Muscle of leg (tissue), 11 donors: Measurements from ENCODE around the gene SPOCK1. TPM values are rescaled to one million over a fixed set of nuclear protein-coding genes. Genes with fewer than 3 reads are reported as not detected.
"Not testable (repeated sequence)": the region's sequence is repeated elsewhere in the genome, so short reads cannot be mapped to it uniquely, and the experiment has no call there.

ENCODE experiments used
- DNase-seq: peaks from one replicate; pipeline ENCODE4 v3.0.0; 2013
- H3K27ac ChIP-seq: one replicate; pipeline ENCODE4 v1.5.1; 2013; ENCODE audit warnings: mild to moderate bottlenecking, low read length, control low read depth
- H3K27me3 ChIP-seq: one replicate; pipeline ENCODE4 v1.6.1; 2013; ENCODE audit warnings: low read length; ENCODE audit not compliant: control insufficient read depth, insufficient read depth
- H3K36me3 ChIP-seq: one replicate; pipeline ENCODE4 v1.6.1; 2013; ENCODE audit warnings: low read length; ENCODE audit not compliant: control insufficient read depth, insufficient read depth
- H3K4me1 ChIP-seq: one replicate; pipeline ENCODE4 v1.6.1; 2013; ENCODE audit warnings: low read length; ENCODE audit not compliant: control insufficient read depth, insufficient read depth
- H3K4me3 ChIP-seq: one replicate; pipeline ENCODE4 v1.5.1; 2013; ENCODE audit warnings: low read length, control low read depth
- H3K9me3 ChIP-seq: replicated peaks from 2 replicates; pipeline ENCODE4 v1.6.1; 2013; ENCODE audit warnings: low read depth, low read length; ENCODE audit not compliant: control insufficient read depth
- WGBS: methylation state at CpG from one replicate; pipeline ENCODE4 v1.1.5; 2013; ENCODE audit warnings: missing lambda C conversion rate; ENCODE audit not compliant: insufficient coverage; 5-methylcytosine and 5-hydroxymethylcytosine counted together
- polyA plus RNA-seq, 8 donors: library from polyadenylated mRNA; unstranded; fragments of 120-200 nt; gene quantifications; one replicate each; pipeline versions ENCODE4 v1.2.1 to v1.2.3, GENCODE V29; 2013; ENCODE audit warnings: inconsistent platforms in 1 of 8, low replicate concordance in 1 of 8; ENCODE audit not compliant: insufficient read length in 8 of 8, insufficient read depth in 1 of 8
- total RNA-seq: library from RNA; stranded (reverse); fragments of 120-200 nt; gene quantifications from one replicate; pipeline ENCODE4 v1.2.4, GENCODE V29; 2013

The SPOCK1 gene
- total and polyA plus RNA-seq, 9 donors = 2.3 to 14.8 (median 4.6) TPM

DNA sequence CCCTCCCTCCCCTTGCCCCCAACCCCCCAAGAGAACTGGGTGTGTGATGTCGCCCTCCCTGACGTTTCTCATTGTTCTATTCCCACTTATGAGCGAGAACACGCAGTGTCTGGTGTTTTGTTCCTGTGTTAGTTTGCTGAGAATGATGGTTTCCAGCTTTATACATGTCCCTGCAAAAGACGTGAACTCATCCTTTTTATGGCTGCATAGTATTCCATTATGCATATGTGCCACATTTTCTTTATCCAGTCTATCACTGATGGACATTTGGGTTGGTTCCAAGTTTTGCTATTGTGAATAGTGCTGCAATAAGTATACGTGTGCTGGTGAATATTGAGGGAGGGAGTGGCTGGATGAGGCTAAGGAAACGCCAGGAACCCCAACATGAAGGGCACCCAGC is 108.1 kb downstream of the SPOCK1 start:
- not testable (repeated sequence) for H3K27me3 ChIP-seq, H3K9me3 ChIP-seq, H3K27ac ChIP-seq, H3K36me3 ChIP-seq, H3K4me3 ChIP-seq, DNase-seq, H3K4me1 ChIP-seq
- 76% methylated on average over 2 of the region's 7 CpGs for WGBS

DNA sequence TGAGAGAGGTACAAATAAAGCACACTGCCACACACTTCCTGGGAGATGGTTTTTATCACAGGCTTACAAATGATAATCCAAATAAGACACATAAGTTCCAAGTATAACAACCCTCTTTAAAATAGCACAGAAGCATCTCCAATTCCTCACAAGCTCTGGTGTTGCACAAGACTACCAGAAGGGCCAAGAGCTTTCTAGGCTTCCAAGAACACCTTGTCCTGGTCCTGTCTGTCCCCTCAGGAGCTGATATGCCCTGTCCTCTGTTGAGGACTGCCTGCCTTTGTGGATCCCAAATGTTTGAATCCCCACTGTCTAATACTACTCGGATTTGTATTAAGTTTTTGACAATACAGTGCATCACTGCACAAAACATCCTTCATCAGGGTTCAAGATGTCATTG is 110.1 kb downstream of the SPOCK1 start:
- Histone ChIP-seq H3K27me3 (no peaks in the 10 kb centered on the region), H3K36me3 (no peaks in the 10 kb centered on the region), H3K4me1 (no peaks in the 10 kb centered on the region), H3K27ac (no peak overlapping the region), H3K4me3 (no peak overlapping the region), H3K9me3 (no peaks in the 10 kb centered on the region)
- no peak for DNase-seq
- no CpG with 5 or more reads among the region's 1 CpG for WGBS

DNA sequence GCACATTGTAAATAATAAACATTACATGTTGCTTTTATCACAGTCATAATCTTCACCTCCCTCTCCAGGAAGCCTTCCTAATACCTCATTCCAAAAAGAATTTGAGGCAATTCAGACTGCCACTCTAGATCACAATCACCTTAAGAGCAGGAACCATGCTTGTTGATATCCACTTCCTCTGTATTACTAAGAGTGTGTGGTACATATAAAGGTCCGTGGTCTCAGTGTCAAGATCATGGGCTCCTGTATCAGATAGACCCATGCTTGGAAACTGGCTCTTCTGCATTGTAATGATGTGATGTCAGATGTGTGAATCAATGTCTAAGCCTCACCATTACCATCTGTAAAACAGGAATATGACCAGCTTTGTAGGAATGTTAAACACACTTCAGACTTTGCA is 114.1 kb downstream of the SPOCK1 start:
- H3K27me3 ChIP-seq = no peaks in the 10 kb centered on the region
- no peak overlapping the region for H3K27ac ChIP-seq
- WGBS = no CpG with 5 or more reads among the region's 1 CpG
- no peak overlapping the region for H3K4me3 ChIP-seq
- H3K4me1 ChIP-seq = no peaks in the 10 kb centered on the region
- DNase-seq = no peak
- no peaks in the 10 kb centered on the region for H3K36me3 ChIP-seq
- peaks cover 8% of the 10 kb centered on the region for H3K9me3 ChIP-seq

DNA sequence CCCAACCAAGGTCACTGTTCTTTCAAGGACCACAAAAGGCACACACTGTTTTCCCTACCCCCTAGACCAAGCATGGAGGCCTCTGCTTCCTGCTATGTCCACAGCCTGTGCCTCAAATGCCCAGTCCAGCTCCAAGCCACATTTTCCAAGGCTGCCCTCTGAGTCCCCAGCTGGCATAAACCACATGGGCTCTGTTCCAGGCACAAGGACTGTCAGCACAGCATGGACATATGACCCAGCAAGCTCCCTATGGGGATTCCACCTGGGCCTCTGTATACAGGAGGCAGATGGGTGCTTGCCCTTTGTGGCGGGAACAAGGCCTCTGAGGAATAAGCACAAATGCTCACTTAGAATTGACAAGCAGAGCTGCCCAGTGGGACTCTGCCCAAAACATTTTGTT is 115.2 kb downstream of the SPOCK1 start:
- no peak overlapping the region for H3K27ac ChIP-seq
- no CpG with 5 or more reads among the region's 1 CpG for WGBS
- no peak for DNase-seq

DNA sequence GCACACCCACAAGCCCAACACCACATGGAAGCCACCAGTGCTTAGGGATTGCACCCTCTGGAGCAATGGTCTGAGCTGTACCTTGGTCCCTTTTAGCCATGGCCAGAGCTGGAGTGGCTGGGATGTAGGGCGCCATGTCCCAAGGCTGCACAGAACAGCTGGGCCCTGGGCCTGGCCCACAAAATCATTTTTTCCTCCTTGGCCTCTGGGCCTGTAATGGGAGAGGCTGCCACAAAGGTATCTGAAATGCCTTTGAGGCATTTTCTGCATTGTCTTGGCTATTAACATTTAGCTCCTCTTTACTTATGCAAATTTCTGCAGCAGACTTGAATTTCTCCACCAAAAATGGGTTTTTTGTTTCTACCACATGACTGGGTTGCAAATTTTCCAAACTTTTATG is 117.6 kb downstream of the SPOCK1 start:
- H3K9me3 ChIP-seq = peaks cover 8% of the 10 kb centered on the region
- no peaks in the 10 kb centered on the region for H3K27me3 ChIP-seq
- no peak for DNase-seq
- H3K27ac ChIP-seq = no peak overlapping the region
- no peaks in the 10 kb centered on the region for H3K4me1 ChIP-seq
- no peaks in the 10 kb centered on the region for H3K36me3 ChIP-seq
- WGBS = 83% methylated on average over 1 of the region's 1 CpG
- no peak overlapping the region for H3K4me3 ChIP-seq

More for the DNA sequence above, 115.2 kb downstream of the SPOCK1 start:
- Histone ChIP-seq H3K9me3 (peaks cover 8% of the 10 kb centered on the region), H3K27me3 (no peaks in the 10 kb centered on the region), H3K4me1 (no peaks in the 10 kb centered on the region), H3K36me3 (no peaks in the 10 kb centered on the region), H3K4me3 (no peak overlapping the region)

DNA sequence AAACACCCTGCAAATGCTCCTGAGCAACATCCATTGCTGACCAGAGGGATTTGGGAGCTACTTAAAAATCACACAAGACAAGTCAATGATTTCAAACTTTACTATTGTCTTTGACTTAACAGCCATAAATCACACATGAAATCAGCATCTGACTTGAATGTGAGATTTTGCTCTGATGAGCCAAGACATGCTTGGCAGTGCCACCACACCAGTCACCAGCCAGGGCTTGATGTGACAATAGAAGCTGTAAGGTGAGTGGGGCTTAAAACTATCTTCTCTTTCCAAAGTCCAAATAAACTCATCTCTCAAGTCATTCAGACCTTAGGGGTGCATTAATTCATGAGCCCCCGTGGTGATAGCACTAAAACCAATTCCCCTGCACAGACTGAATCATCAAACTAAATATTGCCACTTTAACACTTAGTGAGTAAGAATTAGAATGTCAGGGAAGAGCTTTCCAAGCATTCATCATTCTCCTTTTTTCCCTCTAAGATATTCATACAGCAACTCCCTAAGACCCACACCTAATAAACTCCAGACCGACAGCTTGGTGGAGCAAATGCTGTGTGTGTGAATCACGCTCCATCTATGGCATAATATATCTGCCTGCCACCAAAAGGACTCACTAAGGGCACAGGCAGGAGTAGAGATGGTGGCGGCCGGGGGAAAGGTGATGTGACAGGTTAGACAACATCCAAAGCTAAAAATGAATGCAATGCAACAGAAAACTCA is 119.4 kb downstream of the SPOCK1 start:
- Histone ChIP-seq H3K27ac (no peak overlapping the region), H3K27me3 (no peaks in the 10 kb centered on the region), H3K4me3 (no peak overlapping the region), H3K36me3 (no peaks in the 10 kb centered on the region), H3K9me3 (peaks cover 8% of the 10 kb centered on the region), H3K4me1 (no peaks in the 10 kb centered on the region)
- no peak for DNase-seq
- no CpG with 5 or more reads among the region's 5 CpGs for WGBS

DNA sequence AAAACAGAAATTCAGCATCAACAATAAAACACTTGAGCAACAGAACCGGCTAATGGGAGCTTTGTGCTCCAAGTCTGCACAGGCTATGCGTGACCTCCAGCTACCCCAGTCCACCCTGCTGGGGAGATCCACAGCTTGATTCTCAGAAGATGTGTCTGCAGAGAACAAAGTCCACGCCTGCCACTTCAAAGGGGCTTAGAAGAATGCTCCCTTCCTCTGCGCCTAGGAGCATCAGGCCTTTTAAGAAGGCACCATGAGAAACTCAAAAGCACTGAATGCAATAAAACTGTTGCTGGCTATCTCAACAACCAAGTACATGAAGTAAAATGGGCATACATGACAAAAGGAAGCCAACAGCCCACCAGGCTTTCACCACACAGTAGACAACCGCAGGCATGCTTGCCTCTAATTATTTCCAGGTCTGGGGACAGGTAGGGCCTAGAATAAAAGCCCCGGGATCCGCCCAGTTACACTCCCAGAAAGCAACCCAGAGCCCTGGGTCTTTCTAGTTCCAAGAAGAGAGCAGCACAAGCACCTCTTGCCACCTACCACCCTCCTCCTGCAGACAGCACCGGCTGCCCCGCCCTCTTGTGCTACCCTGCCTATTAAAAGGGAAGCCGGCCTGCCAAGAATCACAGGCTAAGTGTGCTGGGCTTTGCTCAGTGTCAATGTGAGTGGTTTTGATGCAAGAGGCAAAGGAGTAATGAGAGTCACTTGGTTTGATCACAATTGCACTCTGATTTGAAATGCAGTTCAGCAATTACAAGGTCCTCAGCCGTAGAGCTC is 123.2 kb downstream of the SPOCK1 start:
- Histone ChIP-seq H3K4me1 (no peaks in the 10 kb centered on the region), H3K36me3 (no peaks in the 10 kb centered on the region), H3K4me3 (no peak overlapping the region), H3K27me3 (no peaks in the 10 kb centered on the region), H3K9me3 (peaks cover under 1% of the 10 kb centered on the region), H3K27ac (no peak overlapping the region)
- DNase-seq = no peak
- WGBS = 77% methylated on average over 4 of the region's 11 CpGs

DNA sequence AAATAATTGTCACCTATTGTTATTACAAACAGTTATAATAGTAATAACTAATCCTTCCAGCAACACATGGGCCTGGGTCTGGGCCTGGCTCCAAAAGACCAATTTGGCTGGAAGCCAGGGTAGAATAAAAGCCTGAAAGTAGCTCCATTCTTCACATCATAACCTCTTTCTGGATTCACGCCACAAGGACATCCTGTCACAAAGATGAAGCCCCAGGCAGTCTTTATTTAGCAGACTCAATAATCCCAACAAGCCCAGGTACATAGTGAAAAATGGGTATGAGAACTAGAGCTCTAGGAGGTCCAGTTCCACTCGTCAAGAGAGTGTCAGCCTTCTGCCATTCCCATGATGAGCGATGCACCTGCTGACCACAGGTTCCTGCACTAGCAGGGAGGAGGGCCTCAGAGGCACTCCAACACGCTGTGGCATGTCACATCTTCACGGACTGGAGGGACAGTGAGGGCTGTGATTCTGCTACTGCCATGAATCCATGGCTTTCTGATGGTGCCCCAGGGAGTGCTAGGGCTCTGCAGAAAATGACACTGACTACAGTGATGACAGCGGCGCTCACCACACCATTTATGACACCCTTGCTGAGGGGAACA is 124.9 kb downstream of the SPOCK1 start:
- H3K4me1 ChIP-seq = no peaks in the 10 kb centered on the region
- 47% methylated on average over 6 of the region's 7 CpGs for WGBS
- H3K9me3 ChIP-seq = no peaks in the 10 kb centered on the region
- no peaks in the 10 kb centered on the region for H3K36me3 ChIP-seq
- no peak overlapping the region for H3K27ac ChIP-seq
- DNase-seq = peak; percentile 17
- H3K4me3 ChIP-seq = no peak overlapping the region
- H3K27me3 ChIP-seq = peaks cover 2% of the 10 kb centered on the region

DNA sequence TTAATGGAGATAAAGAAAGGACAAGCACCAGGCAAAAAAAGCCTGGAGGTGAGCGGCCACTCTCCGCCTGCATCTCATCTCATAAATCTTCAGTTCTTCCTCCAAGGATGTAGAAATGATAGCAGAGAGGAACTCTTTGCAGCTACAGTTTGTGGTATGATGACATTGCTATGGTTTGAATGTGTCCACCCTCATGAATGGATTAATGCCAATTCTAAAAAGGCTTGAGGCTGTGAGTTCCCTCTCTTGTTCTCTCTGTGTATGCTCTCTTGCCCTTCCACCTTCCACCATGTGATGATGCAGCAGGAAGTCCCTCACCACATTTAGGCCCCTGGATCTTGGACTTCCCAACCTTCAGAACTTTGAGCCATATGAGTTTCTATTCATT is 126.4 kb downstream of the SPOCK1 start:
- H3K27ac ChIP-seq = no peak overlapping the region
- no peaks in the 10 kb centered on the region for H3K9me3 ChIP-seq
- no CpG with 5 or more reads among the region's 2 CpGs for WGBS
- no peaks in the 10 kb centered on the region for H3K36me3 ChIP-seq
- no peak overlapping the region for H3K4me3 ChIP-seq
- DNase-seq = no peak
- H3K27me3 ChIP-seq = peaks cover 2% of the 10 kb centered on the region
- no peaks in the 10 kb centered on the region for H3K4me1 ChIP-seq

DNA sequence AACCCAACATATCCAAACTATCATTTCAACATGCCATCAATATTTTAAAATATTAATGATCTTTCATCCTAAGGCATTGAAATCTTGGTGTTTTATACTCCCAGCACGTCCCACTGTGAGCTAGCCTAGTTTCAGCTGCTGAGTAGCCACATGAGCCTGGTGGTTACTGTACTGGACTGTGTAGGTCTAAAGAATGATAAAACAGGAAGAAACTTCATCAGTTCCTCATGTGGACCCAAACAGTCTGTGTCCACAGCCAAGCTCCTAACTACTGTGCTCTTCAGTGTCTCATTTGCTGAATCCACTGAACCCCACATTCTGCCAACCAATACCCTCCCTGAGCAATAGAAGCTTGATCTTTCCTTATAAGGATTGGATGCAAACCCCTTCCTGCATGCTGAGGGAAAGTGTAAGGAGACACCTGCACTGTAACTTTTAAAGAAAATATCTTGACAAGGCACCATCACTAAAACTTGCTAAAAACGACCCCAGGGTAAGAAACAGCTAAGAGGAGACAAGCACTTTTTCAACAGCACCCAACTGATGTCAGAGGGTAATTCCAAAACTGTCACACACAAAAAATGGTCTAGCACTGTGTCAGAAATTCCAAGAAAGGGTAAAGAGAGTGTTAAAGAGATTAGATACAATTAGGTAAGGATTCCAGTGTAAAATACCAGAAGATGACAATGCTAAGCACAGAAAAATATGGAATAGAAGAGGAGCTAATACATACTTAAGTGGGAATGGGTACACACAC is 126.9 kb downstream of the SPOCK1 start:
- H3K27me3 ChIP-seq = peaks cover 2% of the 10 kb centered on the region
- H3K36me3 ChIP-seq = no peaks in the 10 kb centered on the region
- no peaks in the 10 kb centered on the region for H3K4me1 ChIP-seq
- DNase-seq = no peak
- H3K4me3 ChIP-seq = no peak overlapping the region
- H3K9me3 ChIP-seq = no peaks in the 10 kb centered on the region
- H3K27ac ChIP-seq = no peak overlapping the region
- WGBS = no CpG with 5 or more reads among the region's 2 CpGs
